ENCODE data around the gene SCN9A. TPM values are rescaled to one million over a fixed set of nuclear protein-coding genes. Genes with fewer than 3 reads are reported as not detected.

The SCN9A gene
- total and polyA plus RNA-seq, 12 donors = 0.10 to 2.9 (median 0.79) TPM

GRCh38 chr2:166343467-166343866 is 32.3 kb downstream of the SCN9A start:
- Histone ChIP-seq H3K27ac (no peak overlapping the region), H3K9me3 (no peaks in the 10 kb centered on the region), H3K36me3 (no peaks in the 10 kb centered on the region), H3K4me3 (no peak overlapping the region), H3K27me3 (no peaks in the 10 kb centered on the region), H3K4me1 (no peaks in the 10 kb centered on the region)
- DNase-seq (no peak), ATAC-seq (no peak)
- intact Hi-C loops (cut with DNase I) = no loop called here
- WGBS, 2 donors = 28 to 37% methylated on average over 2 of the region's 2 CpGs
- no peak for TF ChIP-seq CTCF (IDR thresholded peaks at IDR 0.05)

- no peak overlapping the region for H3K27ac ChIP-seq
- no peak for ATAC-seq
- no peaks in the 10 kb centered on the region for H3K9me3 ChIP-seq
- TF ChIP-seq CTCF (IDR thresholded peaks at IDR 0.05) = no peak
- H3K4me3 ChIP-seq = no peak overlapping the region
- WGBS, 2 donors = 26 to 29% methylated on average over 1 of the region's 1 CpG
- H3K36me3 ChIP-seq = no peaks in the 10 kb centered on the region
- DNase-seq = no peak
- no peaks in the 10 kb centered on the region for H3K4me1 ChIP-seq
- intact Hi-C loops (cut with DNase I) = no loop called here
- no peaks in the 10 kb centered on the region for H3K27me3 ChIP-seq
Observed at GRCh38 chr2:166341426-166341825, 34.3 kb downstream of the SCN9A start.

- ATAC-seq = no peak
- no peak overlapping the region for H3K27ac ChIP-seq
- 84 to 90% methylated on average over 4 of the region's 4 CpGs for WGBS, 2 donors
- no peak for TF ChIP-seq CTCF (IDR thresholded peaks at IDR 0.05)
- H3K4me3 ChIP-seq = no peak overlapping the region
- intact Hi-C loops (cut with DNase I) = no loop called here
- H3K36me3 ChIP-seq = no peaks in the 10 kb centered on the region
- no peaks in the 10 kb centered on the region for H3K27me3 ChIP-seq
- DNase-seq = no peak
- H3K9me3 ChIP-seq = no peaks in the 10 kb centered on the region
- no peaks in the 10 kb centered on the region for H3K4me1 ChIP-seq
Observed at GRCh38 chr2:166338831-166339339, 36.9 kb downstream of the SCN9A start.

GRCh38 chr2:166337932-166338331 is 37.8 kb downstream of the SCN9A start:
- Histone ChIP-seq H3K9me3 (no peaks in the 10 kb centered on the region), H3K4me3 (no peak overlapping the region), H3K27me3 (no peaks in the 10 kb centered on the region), H3K4me1 (no peaks in the 10 kb centered on the region), H3K36me3 (no peaks in the 10 kb centered on the region), H3K27ac (no peak overlapping the region)
- intact Hi-C loops (cut with DNase I) = no loop called here
- ATAC-seq (no peak), DNase-seq (no peak)
- 71 to 74% methylated on average over 2 of the region's 2 CpGs for WGBS, 2 donors
- TF ChIP-seq CTCF (IDR thresholded peaks at IDR 0.05) = no peak
